ENCODE measurements around the gene UCN3.
"Not testable (repeated sequence)": the region's sequence is repeated elsewhere in the genome, so short reads cannot be mapped to it uniquely, and the experiment has no call there.

The UCN3 gene

DNA sequence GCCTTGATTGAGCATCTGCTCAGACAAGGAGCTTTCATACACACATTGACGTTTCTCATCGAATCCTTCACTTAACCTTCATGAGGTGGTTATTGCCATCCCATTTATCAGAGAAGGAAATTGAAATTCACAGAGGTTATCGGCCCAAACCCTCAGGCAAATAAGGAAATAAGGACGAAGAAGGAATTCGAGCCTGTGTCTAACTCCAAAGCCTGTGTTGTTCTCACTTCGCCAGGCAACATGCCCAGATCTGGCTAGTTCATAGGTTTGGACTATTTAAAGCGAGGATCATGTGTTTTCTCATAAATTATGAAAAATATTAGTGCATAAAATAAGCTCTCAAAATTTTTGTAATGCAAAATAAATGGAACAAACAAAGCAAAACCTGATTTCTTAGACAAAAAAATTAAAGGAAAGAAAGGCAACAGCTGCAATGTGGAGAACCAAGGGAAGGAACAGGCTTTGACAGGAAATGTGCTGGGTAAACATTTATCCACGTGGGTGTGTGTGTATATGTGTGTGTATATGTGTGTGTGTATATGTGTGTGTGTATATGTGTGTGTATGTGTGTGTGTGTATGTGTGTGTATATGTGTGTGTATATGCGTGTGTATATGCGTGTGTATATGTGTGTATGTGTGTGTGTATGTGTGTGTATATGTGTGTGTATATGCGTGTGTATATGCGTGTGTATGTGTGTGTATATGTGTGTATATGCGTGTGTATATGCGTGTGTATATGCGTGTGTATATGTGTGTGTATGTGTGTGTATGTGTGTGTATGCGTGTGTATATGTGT is 4.8 kb downstream of the UCN3 start:
- DNase-seq, result no peak

GRCh38 chr10:5370493-5371352 is 6.0 kb downstream of the UCN3 start:
- DNase-seq, result no peak

DNA sequence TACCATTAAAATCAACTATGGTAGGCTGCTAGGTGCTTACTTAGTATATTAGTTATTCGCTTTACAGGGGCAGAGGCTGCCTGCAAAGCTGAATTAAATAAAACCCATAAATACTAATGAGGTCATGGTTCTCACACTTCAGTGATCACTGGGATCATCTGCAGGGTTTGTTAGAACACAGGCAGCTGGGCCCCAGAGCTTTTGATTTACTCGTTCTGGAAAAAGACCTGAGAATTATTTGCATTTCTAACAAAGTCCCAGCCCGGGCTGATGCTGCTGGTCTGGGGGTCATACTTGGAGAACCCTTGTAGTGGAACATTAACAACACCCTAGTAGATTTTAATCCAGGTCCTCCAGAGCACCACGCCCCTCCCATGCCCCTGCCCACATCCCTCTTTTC is 8.5 kb downstream of the UCN3 start:
- no peak for DNase-seq

- no peak for DNase-seq
These were observed 9.3 kb downstream of the UCN3 start for GRCh38 chr10:5373891-5374611.

- no peak for DNase-seq
These were observed 11.7 kb downstream of the UCN3 start for GRCh38 chr10:5376450-5376849.

DNA sequence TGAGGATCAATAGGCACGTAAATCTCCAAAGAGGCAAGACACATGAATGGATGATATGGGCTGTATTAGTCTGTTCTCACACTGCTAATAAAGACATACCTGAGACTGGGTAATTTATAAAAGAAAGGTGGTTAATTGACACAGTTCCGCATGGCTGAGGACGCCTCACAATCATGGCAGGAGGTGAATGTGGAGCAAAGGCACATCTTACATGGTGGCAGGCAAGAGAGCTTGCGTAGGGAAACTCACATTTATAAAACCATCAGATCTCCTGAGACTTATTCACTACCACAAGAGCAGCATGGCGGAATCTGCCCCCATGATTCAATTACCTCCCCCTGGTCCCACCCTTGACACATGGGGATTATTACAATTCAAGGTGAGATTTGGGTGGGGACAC is 14.4 kb downstream of the UCN3 start:
- not testable (repeated sequence) for DNase-seq

DNA sequence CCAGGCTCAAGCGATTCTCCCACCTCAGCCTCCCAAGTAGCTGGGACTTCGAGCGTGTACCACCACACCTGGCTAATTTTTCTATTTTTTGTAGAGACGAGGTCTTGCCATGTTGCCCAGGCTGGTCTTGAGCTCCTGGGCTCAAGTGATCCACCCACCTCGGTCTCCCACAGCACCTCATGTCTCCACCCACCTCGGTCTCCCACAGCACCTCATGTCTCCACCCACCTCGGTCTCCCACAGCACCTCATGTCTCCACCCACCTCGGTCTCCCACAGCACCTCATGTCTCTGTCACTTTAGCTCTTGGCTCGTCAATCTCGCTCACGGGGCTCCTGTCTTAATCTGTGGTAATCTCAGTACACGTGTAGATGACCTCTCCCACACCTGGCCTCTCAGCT is 15.6 kb downstream of the UCN3 start:
- not testable (repeated sequence) for DNase-seq

GRCh38 chr10:5381187-5381586 is 16.4 kb downstream of the UCN3 start:
- DNase-seq, result no peak

- DNase-seq, result no peak
These were observed 20.5 kb downstream of the UCN3 start for GRCh38 chr10:5385224-5385623.

DNA sequence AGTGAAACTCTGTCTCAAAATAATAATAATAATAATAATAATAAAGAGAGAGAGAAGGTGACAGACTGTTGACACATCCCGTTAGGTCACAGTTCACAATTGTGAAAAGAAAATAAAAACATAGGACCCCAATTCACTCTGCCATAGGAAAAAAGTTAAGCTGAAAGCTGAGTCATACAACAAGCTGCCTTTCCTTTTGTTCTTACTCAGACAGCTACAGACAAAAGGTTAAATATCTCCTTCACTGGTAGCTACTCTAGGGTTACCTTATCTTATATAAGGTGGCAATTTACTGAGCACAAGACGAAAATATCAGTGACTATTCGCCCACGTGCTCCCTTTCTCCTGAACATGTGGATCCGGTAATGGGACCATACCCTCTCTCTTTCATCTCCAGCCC is 22.4 kb downstream of the UCN3 start:
- no peak for DNase-seq

DNA sequence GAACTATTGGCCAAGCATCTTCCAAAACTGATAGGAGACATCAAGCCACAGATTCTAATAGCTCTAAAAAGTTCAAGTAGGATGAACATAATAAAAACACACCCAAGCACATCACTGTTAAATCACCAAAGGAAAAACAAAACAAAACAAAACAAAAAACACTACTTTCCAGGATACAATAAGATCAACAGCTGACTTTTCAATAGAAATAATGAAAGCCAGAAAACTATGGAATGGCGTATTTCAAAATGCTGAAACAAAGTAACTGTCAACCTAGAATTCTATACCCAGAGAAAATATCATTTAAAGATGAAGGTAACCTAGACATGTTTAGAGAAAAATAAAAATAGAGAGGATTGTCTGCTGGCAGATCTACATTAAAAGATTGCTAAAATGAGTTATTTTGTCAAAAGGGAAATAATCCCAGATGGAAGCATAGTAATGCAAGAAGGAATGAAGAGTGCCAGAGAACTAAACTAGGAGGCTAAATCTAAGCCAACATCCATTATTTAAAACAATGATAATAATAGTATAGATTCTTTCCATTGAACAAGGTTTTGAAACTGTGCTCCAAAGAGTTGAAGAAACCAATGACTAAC is 25.9 kb downstream of the UCN3 start:
- no peak for DNase-seq

DNA sequence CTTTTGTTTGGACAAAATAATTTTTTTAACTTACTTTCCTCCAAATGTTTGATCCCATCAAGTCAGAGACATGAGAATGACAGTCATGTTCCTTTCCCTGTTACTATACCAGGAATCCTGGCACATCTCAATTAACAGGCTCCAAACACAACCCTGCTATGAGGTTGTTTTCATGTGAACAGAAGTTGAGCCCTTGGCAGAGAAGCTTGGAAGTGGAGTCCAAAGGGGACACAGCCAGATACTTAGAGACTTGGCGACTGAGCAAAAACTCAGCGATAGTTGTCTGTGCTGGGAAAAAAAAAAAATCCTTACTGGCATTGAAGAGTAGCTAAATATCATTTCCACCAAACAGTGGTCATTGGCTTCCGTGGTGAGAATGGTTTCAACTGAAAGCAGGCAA is 27.0 kb downstream of the UCN3 start:
- DNase-seq, result no peak

GRCh38 chr10:5393529-5393928 is 28.8 kb downstream of the UCN3 start:
- DNase-seq, result no peak

- DNase-seq, result no peak
These were observed 30.4 kb downstream of the UCN3 start for GRCh38 chr10:5395168-5395567.

DNA sequence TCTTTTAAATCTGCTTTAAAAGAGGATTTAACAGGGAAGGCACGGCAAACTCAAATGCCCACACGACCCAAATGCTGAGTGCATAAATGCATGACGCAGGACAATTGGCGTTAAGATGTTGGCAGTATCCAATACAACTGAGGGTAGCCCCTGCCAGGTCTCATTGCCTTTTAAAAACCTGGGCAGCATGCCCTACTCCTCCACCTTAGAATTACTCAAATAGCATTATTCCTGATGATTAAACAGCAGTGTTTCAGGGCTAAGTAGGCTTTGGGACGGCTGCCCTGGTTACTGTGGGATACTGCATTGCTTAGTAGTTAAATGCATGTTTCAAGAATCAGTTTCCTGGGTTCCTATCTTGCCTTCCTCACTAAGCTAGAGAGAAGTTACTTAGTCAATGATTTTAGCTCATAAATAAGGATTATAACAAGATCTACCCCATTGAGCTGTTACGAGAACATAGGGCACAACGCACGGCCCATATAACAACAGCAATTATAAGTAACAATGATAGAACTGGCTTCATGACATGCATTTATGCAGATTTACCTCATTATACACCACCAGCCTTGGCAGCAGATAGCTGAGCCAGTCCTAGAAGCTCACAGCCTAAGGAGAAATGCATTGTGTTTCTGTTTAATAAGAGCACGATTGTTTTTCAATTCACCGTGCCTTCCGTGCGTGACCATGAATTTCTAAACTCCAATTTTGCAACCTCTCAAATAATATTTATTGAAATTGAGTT is 32.0 kb downstream of the UCN3 start:
- DNase-seq, result no peak

DNA sequence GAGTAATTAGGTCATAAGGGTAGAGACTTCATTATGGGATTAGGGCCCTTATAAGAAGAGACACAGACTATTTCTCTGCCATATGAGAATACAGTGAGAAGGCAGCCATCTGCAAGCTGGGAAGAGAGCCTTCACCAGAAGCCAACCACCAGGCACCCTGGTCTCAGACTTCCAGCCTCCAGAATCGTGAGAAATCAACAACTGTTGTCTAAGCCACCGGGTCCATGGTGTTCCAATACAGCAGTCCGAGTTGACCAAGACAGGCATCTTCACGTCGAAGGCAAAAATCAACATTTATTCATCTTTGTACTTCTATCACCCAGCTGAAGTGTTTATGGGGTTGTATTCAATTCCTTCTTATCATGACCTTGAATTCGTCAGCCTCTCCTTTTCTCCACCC is 34.6 kb downstream of the UCN3 start:
- no peak for DNase-seq

GRCh38 chr10:5400468-5401240 is 35.9 kb downstream of the UCN3 start:
- no peak for DNase-seq

- no peak for DNase-seq
These were observed 38.0 kb downstream of the UCN3 start for GRCh38 chr10:5402798-5403197.

DNA sequence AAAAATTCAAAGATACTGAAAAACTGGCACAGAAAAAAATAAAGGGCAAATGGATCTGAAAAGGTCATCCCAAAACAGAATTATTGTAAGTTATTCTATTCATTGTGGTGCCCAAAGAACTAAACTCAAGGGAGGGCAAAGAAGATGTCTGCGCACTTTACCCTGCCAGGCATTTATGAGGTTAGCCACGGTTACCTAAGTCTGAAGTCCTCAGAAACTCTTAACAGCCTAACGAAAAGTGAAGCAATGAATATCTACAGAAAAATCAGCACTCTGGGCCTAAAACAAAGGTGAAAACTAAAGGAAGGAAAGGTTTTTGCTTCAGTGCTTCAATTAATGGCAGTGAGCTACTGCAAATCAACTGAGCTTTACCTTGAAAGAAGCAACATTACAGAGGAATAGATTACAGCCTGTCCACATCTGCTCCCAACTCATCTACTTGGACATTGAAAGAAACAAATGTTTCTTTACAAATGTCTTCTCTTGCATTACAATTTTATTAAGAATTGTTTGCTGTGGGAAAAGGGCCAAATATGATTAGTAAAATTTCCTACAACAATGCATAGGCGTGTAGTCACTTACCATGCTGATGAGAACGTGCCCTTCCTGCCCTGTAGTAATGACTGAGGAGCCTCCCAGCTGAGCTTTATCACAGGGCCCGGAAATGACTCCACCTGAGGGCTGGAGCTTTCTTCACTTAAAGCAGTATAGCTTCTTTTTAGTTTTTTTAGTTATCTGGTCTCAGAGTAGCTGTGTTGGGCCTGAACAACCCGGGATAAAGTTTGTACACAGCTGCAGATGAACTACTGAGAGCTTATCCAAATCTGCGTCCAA is 39.7 kb downstream of the UCN3 start, which contains the start of gene TUBAL3:
Gene TUBAL3 (minus strand): TSS at position 621 of the 834 bp plus-strand sequence. CDS start 36 bp downstream, at position 585.
- no peak for DNase-seq

GRCh38 chr10:5406918-5407317 is 42.2 kb downstream of the UCN3 start:
- DNase-seq, result no peak

Data from stimulated activated CD4-positive, alpha-beta T cell treated with anti-CD3 and anti-CD28 coated beads, Interleukin-2, amount 100 ng/mL, for 48 hours (primary cell).